DMS153 treated with DMSO at 0.1 percent for 48 hours (cell line): ENCODE results near the gene GFER.

Experiments used
- DNase-seq: peaks from one replicate; lab custom pipeline; 2025; ENCODE audit not compliant: unreplicated experiment; lab: John Stamatoyannopoulos, UW

GFER gene

DNA sequence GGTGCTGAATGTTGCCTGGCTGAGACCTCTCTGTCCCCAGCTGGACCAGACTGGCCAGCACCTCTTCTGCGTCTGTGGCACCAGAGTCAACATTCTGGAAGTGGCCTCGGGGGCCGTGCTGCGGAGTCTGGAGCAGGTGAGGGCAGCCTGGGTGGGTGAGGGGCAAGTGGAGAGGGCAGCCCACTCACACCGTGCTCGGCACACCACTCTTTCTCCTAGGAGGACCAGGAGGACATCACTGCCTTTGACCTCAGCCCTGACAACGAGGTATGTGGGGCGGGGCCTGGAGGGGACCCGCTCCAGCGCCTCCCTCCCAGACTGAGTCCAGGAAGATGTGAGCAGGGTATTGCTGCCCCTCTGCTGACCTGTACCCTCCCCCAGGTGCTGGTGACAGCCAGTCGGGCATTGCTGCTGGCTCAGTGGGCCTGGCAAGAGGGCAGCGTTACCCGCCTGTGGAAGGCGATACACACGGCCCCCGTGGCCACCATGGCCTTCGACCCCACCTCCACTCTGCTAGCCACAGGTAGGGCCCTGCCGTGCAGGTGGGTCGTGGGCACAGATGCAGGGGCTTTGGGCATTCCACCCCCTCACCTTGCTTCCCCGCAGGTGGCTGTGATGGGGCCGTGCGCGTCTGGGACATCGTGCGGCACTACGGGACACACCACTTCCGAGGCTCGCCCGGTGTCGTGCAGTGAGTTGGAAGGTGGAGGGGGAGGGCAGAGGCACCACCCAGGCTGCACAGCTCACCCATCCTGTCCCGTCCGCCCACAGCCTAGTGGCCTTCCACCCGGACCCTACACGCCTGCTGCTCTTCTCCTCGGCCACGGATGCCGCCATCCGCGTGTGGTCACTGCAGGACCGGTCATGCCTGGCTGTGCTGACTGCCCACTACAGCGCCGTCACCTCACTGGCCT is 9.6 kb upstream of the GFER start:
- no peak for DNase-seq

DNA sequence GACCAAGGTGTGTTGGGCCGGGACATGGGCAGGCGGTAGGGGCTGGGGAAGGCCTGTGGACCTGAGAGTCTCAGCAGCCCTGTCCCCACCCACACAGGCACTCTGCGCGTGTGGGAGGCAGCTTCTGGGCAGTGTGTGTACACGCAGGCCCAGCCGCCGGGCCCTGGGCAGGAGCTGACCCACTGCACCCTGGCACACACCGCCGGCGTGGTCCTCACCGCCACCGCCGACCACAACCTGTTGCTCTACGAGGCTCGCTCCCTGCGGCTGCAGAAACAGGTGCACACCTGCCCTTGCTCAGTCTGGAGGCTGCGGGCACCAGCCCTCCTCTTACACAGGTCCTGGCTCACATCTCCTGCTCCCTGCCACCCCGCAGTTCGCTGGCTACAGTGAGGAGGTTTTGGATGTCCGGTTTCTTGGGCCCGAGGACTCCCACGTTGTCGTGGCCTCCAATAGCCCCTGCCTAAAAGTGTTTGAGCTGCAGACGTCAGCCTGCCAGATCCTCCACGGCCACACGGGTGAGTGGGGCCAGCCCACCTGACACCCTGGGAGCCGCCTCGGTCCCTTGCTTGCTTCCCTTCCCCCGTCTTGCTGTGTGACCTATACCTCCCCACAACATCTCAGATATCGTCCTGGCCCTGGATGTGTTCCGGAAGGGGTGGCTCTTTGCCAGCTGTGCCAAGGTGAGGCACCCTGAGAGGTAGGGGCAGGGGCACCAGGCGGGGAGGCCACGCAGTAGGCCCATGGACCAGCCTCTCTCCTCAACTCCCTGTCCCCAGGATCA is 8.4 kb upstream of the GFER start:
- no peak for DNase-seq

DNA sequence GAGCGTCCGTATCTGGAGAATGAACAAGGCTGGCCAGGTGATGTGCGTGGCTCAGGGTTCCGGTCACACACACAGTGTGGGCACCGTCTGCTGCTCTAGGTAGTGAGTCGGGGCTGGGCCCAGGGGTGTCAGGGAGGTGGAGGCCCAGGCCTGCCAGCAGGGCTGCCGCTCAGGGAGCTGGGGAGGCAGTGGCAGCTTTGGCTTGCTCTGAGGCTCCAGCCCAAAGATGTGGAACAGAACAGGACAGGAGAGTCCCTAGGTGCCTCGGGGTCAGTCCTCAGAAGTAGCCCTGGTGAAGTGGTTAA is 7.8 kb upstream of the GFER start:
- no peak for DNase-seq

DNA sequence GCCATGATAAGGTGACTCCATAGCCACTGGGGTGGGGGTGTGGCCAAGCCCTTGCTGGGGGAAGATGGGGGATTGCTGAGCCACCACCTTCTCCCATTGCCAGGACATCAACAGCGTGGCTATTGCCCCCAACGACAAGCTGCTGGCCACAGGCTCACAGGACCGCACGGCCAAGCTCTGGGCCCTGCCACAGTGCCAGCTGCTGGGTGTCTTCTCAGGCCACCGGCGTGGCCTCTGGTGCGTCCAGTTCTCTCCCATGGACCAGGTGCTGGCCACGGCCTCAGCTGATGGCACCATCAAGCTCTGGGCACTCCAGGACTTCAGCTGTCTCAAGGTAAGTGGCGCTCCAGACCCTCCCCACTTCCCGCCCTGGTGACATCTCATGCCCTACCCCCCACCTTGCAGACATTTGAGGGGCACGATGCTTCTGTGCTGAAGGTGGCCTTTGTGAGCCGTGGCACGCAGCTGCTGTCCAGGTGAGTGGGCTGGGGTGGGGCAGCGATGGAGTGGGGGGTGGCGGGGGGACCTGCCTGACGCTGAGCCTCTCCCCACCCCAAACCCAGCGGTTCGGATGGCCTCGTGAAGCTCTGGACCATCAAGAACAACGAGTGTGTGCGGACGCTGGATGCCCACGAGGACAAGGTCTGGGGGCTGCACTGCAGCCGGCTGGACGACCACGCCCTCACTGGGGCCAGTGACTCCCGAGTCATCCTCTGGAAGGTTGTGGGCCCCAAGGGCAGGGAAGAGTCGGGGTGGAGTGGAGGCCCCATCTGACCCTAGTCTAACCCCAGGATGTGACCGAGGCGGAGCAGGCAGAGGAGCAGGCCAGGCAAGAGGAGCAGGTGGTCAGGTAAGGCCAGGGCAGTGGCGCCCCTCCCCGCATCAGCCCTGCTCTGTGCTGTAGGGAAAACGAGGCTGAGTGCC is 6.8 kb upstream of the GFER start:
- DNase-seq, result no peak

DNA sequence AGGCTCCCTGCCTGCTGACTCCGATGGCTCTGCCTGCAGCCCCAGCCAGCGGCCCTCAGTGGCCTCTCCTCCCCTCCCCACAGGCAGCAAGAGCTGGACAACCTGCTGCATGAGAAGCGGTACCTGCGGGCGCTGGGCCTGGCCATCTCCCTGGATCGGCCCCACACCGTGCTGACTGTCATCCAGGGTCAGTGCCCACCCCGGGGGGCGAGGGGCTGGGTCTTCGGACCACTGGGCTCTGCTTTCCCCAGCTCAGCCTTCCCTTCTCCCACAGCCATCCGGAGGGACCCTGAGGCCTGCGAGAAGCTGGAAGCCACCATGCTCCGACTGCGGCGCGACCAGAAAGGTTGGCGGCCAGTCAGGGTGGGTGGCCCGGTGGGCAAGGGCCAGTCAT is 6.1 kb upstream of the GFER start:
- DNase-seq, result no peak

DNA sequence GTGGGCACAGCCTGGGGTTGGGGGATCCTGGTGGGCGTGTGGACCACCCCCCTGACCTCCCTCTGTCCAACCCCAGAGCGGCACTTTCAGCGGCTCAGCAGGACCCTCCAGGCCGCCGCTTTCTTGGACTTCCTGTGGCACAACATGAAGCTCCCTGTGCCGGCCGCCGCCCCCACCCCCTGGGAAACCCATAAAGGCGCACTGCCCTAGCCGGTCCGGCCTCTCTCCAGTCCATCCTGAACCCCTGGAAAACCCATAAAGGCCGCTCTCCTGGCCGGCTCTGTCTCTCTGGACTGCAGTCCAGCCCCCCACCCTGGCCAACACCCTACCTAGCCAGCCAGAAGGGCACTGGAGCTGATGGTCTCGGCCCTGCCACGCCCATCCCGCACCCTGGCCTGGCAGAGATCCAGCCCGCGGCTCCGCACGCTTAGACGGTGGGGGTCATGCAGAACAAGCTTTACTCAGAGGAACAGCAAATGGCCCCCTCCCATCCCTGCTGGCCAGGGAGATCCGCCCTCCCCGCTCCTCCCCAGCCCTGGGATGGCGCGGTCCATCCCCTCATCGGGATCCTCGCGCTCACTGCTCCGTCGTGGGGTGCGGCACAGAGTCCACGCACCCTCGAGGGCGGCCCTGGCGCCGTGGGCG is 5.4 kb upstream of the GFER start:
- DNase-seq, result no peak

DNA sequence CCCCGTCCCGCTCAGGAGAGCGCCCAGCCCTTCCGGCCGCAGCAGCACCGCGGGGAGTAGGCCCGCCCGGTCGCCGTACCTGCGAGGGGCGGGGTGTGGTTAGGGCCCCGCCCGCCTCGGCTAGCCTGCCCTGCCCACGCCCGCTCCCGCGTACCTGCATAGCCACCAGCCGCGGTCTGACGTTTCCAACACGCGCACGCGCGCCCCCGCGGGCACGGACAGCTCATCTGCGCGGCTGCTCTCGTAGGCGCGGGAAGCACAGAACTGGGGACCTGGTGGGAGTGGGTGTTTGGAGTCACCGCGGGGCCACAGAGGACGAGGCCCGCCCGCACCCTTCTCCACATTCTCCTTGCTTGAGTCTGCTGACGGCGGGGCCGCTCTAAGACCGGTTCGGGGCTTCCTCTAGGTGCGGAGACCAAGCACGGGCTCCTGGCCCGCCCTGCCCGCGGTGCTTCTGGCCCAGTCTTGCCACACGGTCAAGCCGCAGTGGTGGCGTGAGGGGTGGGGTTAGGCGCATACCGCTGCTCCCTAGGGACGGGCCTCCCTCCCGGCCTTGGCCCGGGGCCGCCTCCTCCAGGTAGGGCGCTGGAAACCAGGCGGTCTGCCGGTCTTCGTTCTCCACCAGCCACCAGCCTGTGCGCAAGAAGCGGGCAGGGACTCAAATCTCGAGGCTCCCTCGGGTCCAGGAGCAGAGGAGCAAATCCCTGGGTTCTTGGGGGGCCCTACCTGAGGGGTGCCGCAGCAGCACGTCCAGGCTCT is 4.5 kb upstream of the GFER start:
- peak; percentile 54 for DNase-seq

DNA sequence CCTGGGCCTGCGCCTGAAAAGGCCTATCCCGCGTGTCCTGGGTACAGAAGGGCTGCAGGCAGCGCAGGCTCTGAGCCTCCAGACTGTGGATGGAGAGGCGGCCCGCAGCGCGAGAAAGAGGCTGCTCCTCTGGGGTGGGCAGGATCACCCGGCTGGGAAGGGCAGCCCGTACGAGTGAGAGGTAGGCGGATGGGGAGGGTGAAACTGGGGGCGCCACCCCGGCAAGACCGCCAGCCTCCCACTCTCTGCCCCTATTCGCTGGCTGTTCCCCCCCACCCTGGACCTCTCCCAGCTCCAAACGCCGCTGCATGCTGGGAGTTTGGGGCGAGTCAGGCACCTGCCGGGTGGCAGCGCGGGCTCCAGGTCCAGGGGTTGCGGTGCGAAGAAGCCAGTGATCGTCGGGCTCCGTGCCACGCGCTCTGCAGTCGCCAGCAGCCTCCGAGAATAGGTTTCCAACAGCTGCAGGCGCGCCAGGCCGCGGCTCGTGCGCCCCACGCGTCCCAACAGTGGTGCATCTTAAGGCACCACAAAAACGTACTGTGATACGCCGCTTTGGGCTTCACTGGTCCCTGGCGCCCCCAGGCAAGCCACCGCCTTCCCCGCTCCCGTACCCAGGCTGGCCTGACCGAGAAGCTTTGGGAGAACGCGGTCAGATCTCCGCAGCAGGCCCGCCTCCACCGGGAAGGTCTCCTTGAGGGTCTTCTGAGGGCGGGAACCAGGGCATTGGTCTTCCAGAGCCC is 3.8 kb upstream of the GFER start:
- peak; percentile 21 for DNase-seq

DNA sequence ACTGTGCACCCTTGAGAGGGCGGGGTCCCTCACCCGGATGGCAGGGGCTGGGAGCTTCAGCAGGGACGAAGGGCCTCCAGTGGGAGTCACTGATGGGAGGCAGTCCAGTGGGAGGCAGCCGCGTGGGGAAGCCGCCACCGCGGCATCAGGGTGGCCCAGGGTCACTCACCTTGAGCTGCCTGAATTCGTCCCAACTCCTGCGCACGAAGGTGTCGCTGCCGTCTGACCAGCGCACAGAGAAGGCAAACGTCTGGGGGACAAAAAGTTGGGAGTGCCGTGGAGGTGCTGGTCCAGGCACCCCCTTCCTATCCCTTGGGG is 3.3 kb upstream of the GFER start:
- no peak for DNase-seq

DNA sequence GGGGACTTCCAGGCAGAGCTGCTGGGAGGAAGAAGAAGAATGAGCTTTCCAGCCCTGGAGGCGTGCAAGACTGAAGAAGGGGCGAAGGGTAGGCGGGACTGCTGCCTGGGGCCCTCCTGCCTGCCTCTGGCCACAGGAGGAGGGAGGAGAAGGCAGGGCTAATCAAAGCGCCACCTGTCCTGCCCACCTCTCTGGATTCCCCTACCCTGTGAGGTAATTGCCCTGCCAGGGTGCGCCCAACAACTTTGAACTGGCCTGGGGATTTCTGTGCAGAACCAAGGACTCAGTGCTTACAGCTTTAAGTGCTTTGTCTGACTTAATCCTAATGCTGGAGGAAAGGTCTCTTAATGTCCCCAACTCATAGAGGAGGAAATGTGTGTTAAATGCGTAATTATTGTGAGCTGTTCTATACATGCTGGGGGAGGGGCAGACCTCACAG is 2.6 kb upstream of the GFER start, which contains the start of gene NOXO1:
NOXO1 (minus strand) TSS at position 72 of the 439 bp plus-strand sequence. CDS start 290 bp downstream, outside the sequence.
- no peak for DNase-seq

DNA sequence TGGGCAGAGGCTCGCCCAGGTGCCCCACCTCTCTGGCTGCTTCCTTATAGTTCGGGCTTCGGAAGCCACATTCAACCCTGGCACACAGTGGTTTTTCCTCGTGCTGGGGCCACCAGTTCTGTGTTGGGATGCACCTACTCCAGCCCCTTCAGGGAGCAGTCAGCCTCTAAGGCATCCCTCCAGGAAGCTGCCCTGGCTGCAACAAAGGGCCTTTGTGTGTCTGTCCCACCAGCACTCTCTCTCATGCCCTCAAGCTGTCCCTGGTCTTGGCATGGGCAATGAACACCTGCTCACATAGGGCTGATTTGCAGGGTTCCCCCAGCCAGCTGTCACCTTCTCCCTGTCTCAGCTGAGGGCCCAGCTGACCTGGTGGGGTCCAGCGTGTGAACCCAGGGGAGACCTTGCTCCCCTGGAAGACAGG is 2.0 kb upstream of the GFER start:
- no peak for DNase-seq

DNA sequence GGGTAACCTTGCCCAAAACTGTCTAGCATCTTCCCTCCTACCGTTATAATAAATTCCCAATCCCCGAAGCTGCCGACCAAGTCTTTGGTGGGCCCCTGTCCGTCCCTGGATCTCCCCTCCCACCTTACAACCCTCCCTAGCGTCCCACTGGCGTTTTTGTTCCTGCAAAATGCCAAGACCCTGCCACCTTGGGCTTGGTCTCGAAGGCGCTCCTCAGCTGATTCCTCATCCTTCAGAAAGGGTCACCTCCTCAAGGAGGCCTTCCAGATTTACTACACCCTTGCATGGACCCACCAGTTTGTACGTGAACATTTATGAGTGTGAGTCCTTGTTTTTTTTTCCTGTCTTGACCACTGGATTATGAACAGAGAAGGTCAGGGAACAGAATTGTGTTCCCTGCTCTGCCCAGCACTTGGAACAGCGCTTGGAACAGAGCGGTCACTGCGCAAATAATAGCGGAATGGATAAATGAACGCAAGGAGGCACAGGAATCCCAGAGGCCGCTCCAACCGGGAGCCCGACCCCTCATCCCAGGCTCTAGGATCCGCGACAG is 926 bp upstream of the GFER start:
- DNase-seq, result no peak

DNA sequence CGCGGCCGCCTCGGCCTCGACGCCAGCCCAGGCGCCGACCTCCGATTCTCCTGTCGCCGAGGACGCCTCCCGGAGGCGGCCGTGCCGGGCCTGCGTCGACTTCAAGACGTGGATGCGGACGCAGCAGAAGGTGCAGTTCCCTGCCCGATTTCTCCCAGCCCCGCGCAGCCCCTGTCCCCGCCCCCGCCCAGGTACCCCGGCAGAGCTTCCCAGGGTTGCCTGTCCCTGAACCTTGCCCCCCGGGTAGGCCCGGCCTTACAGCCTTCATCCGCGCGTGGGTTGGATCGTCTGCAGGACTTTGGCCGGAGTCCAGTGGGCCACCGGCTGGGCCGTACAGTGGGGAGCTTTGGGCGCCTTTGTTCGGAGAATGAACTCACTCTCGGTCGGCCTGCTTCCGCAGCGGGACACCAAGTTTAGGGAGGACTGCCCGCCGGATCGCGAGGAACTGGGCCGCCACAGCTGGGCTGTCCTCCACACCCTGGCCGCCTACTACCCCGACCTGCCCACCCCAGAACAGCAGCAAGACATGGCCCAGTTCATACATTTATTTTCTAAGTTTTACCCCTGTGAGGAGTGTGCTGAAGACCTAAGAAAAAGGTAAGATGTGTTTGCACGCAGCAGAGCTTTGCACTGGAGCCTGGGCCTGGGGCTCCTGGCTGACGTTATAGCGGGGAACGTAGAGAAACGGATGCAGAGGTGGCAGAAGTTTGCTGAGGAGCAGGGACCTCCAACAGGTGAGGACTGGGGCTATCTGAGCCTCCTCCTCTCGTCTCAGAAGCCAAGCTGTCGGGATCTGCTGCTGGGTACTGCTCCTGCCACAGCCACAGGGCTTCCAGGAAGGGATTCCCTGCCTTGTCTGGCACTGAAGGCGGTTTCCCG is 593 bp downstream of the GFER start:
- no peak for DNase-seq

DNA sequence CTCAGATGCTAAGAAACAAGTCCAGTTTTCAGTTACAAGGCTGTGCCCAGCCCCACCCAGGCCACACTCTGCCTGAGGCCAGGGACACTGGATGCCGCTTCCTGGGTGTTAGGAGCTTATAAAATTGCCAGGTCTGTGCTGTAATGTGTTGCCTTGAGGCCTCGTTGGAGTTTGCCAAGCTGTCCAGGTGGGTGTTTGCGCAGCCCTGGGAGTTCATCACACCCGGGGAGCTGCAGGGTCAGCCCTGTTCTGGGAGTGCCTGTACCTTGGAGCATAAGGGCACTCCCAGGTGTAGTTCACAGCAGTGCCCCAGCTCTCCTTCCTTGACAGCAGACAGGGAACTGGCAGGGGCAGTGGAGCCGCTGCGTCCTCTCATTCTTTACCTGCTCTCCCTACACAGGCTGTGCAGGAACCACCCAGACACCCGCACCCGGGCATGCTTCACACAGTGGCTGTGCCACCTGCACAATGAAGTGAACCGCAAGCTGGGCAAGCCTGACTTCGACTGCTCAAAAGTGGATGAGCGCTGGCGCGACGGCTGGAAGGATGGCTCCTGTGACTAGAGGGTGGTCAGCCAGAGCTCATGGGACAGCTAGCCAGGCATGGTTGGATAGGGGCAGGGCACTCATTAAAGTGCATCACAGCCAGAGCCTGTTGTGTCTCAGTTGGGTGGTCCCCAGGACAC is 1.6 kb downstream of the GFER start:
- DNase-seq, result no peak

DNA sequence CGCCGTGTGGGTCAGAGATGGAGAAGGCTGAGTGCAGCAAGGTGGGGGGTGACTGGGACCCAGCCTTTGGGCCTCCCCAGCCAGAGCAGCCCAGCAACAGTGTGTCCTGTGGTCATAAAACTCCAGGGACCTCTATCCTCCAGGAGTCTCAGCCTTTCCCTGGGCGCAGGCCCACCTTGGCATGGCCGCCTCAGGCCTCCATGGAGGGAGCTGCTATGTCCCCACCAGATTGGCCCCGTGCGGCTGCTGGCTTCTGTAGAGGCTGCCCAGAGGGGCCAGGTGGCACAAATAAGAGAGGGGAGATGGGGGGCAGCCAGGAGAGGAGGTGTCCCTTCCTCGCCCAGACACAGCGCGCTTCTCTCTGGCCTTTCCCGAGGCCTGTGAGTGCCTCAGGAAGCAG is 3.2 kb downstream of the GFER start:
- no peak for DNase-seq

DNA sequence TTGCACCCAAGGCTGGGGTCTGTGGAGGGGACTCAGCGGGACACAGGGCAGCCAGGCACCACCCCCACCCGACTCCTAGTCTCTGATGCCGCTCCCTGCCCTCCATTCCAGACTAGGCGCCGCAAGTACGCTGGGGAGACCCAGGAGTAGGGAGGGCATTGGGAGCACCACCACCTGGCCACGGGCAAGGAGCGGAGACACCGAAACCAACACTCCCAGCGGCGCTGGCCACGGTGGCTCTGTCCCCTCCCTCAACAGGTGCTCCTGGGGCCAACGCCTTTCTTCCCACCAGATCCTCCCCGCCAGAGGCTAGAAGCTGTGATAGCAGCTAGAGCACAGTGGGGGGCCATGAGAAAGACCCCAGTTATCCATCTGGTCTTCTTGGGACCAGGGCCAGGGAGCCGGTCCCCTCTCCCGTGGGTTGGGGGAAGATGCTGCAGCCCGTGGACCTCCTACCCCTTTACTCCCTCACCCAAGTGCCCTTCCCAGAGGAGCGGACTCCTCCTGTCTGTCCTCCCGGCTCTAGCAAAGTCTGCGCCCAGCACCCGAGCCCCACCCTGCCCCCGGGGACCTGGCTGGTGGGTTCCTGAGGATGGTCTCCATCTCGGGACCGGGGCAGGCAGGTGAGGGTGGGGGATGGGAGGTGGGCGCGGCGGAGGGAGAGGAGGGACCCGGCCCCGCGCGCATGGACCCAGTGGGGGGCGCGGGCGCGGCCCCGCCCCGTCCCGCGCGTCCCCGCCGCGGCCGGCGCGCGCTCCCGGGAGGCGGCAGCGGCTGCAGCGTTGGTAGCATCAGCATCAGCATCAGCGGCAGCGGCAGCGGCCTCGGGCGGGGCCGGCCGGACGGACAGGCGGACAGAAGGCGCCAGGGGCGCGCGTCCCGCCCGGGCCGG is 5.5 kb downstream of the GFER start, which contains the start of gene SYNGR3:
SYNGR3 (plus strand) TSS at position 762 of the 892 bp plus-strand sequence. CDS start 133 bp downstream, outside the sequence.
- no peak for DNase-seq

DNA sequence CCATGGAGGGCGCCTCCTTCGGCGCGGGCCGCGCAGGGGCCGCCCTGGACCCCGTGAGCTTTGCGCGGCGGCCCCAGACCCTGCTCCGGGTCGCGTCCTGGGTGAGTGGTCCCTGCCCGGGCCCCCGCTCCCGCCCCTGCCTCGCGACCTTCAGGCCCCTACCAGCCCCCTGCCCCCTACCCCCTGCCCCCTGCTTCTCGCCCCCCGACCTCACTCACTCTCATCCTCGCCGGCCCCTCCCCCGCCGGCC is 6.0 kb downstream of the GFER start:
- DNase-seq, result no peak
